GM23248 (cell line): ENCODE results near the gene RFC4. TPM values are rescaled to one million over a fixed set of nuclear protein-coding genes. Genes with fewer than 3 reads are reported as not detected.

Experiments
- DNase-seq: peaks from one replicate; pipeline ENCODE4 v3.0.0-alpha.2; 2015
- H2AFZ ChIP-seq: fragments of 200-600 bp; sonication (generic); 2 replicates; pipeline ENCODE4 v1.6.1; 2016; ENCODE audit warnings: antibody characterized with exemption
- H3F3A ChIP-seq: fragments of 200-600 bp; sonication (generic); 2 replicates; pipeline ENCODE4 v1.6.1; 2016; ENCODE audit warnings: mild to moderate bottlenecking, antibody characterized with exemption, mixed run types; ENCODE audit not compliant: insufficient read depth
- H3K27ac ChIP-seq: fragments of 200-600 bp; sonication (generic); 2 replicates; pipeline ENCODE4 v1.5.1; 2016; ENCODE audit warnings: mild to moderate bottlenecking
- H3K27me3 ChIP-seq: fragments of 200-600 bp; sonication (generic); replicated peaks from 2 replicates; pipeline ENCODE4 v1.6.1; 2016; ENCODE audit warnings: mild to moderate bottlenecking; ENCODE audit not compliant: insufficient read depth
- H3K36me3 ChIP-seq: fragments of 200-600 bp; sonication (generic); 2 replicates; pipeline ENCODE4 v1.6.1; 2016; ENCODE audit warnings: low read depth, mild to moderate bottlenecking
- H3K4me1 ChIP-seq: fragments of 200-600 bp; sonication (generic); 2 replicates; pipeline ENCODE4 v1.6.1; 2016; ENCODE audit warnings: mild to moderate bottlenecking; ENCODE audit not compliant: insufficient read depth
- H3K4me2 ChIP-seq: fragments of 200-600 bp; sonication (generic); one replicate; pipeline ENCODE4 v1.6.1; 2016; ENCODE audit warnings: mild to moderate bottlenecking; ENCODE audit not compliant: unreplicated experiment
- H3K4me3 ChIP-seq: fragments of 200-600 bp; sonication (generic); 2 replicates; pipeline ENCODE4 v1.5.1; 2016; ENCODE audit warnings: mild to moderate bottlenecking
- H3K79me2 ChIP-seq: fragments of 200-600 bp; sonication (generic); 2 replicates; pipeline ENCODE4 v1.6.1; 2016; ENCODE audit warnings: mild to moderate bottlenecking; ENCODE audit not compliant: insufficient read depth
- H3K9ac ChIP-seq: fragments of 200-600 bp; sonication (generic); 2 replicates; pipeline ENCODE4 v1.6.1; 2016; ENCODE audit warnings: mild to moderate bottlenecking
- H3K9me2 ChIP-seq: fragments of 200-600 bp; sonication (generic); 2 replicates; pipeline ENCODE4 v1.6.1; 2016; ENCODE audit warnings: mixed run types, mild to moderate bottlenecking, moderate library complexity; ENCODE audit not compliant: insufficient read depth
- H3K9me3 ChIP-seq: fragments of 200-600 bp; sonication (generic); one replicate; pipeline ENCODE4 v1.6.1; 2017; ENCODE audit warnings: low read depth
- H4K20me1 ChIP-seq: fragments of 200-600 bp; sonication (generic); 2 replicates; pipeline ENCODE4 v1.6.0; 2016; ENCODE audit not compliant: insufficient read depth
- EZH2 ChIP-seq: fragments of 200-600 bp; sonication (generic); IDR thresholded peaks from 2 replicates; pipeline ENCODE4 v1.6.1; 2018; ENCODE audit warnings: antibody characterized with exemption, mild to moderate bottlenecking; ENCODE audit not compliant: insufficient read depth, poor library complexity, severe bottlenecking
- EZH2phosphoT487 ChIP-seq: fragments of 200-600 bp; sonication (generic); IDR thresholded peaks from 2 replicates; pipeline ENCODE4 v1.6.1; 2018; ENCODE audit warnings: antibody characterized with exemption, moderate library complexity, mild to moderate bottlenecking, low read depth; ENCODE audit not compliant: insufficient read depth
- WGBS, 2 experiments: methylation state at CpG; one replicate each; pipeline ENCODE4 v1.1.6; 2015 to 2017; ENCODE audit warnings: low lambda C conversion rate in 2 of 2, low coverage in 1 of 2; ENCODE audit errors: missing lambda C conversion rate in 2 of 2; 5-methylcytosine and 5-hydroxymethylcytosine counted together
- in situ Hi-C: fragments of 300-500 bp; cut with MboI; formaldehyde crosslinking; loops from 2 replicates; pipeline ENCODE4 v1.15.0; 2020
- polyA plus RNA-seq: library from polyadenylated mRNA; unstranded; fragments of >200 nt; fragmentation: Nextera tagmentation; extraction: Ambion mirVana; gene quantifications from 2 replicates; pipeline ENCODE4 v1.2.1, GENCODE V29; 2016
- total RNA-seq: library from RNA; depleted of rRNA; stranded (reverse); fragments of >200 nt; shearing (Covaris generic); gene quantifications from 2 replicates; pipeline ENCODE4 v1.2.3, GENCODE V29; 2014

The RFC4 gene
- total and polyA plus RNA-seq, 2 experiments from 2014 or later = 16.2 to 22.8 TPM

DNA sequence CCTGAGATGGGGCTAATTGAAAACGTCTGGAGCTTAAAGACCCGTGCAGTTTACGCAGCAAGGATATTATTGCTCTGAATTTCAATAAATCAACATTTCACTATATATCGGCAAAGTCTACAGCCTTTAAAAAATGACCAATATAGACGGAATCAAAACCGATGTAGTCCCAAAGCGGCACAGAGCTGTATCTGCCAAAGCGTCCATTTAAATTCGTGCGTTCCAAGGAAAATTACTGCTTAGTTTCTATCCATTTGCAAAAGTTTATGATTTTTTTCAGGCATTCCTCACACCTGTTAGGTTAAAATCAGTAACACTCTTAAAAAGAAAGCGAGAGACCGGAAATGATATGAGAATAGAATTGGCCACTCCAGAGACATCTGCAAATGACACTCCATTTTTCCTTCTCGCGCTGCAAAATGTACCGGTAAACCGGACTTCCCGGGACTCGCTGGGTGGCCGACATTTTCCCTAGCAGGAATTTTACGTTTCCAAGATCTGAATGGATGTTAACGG is 23.7 kb downstream of the RFC4 start:
- Histone ChIP-seq H3K79me2 (peaks cover 54% of the 10 kb centered on the region), H3K9me2 (no peaks in the 10 kb centered on the region), H3K27ac (peak overlapping the region; percentile 87), H4K20me1 (peaks cover 36% of the 10 kb centered on the region), H3K4me1 (peaks cover 22% of the 10 kb centered on the region), H3K4me2 (peak overlapping the region; percentile 99), H3K9ac (peak overlapping the region; percentile 99), H3K27me3 (no peaks in the 10 kb centered on the region), H3F3A (peaks cover 42% of the 10 kb centered on the region), H2AFZ (peak overlapping the region; percentile 95), H3K4me3 (peak overlapping the region; percentile 97), H3K36me3 (peaks cover 35% of the 10 kb centered on the region), H3K9me3 (no peaks in the 10 kb centered on the region)
- no peak for TF ChIP-seq EZH2phosphoT487
- TF ChIP-seq EZH2 = no peak
- WGBS, 2 experiments = 1% methylated on average over 21 of the region's 21 CpGs
- no peak for DNase-seq
- in situ Hi-C loops = no loop called here

DNA sequence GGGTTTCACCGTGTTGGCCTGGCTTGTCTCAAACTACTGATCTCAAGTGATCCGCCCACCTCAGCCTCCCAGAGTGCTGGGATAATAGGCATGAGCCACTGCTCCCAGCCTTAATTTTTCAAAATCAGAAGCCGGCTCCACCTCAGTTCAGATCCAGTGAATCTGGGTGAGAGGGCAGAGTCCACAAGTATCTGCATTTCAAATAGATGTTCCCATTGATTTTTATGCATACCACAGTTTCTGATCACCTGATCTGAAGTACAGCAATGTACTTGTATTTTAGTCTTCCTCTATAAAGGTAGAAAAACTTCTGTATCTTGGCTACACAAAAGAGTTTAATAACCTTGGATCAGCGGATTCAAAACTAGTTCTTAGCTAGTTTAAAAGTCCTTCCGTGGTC is 27.1 kb downstream of the RFC4 start:
- no peaks in the 10 kb centered on the region for H3K27me3 ChIP-seq
- no peaks in the 10 kb centered on the region for H3K9me3 ChIP-seq
- TF ChIP-seq EZH2 = no peak
- TF ChIP-seq EZH2phosphoT487 = no peak
- H4K20me1 ChIP-seq = peaks cover 2% of the 10 kb centered on the region; the same call in 1 of the 2 replicates
- H3K9ac ChIP-seq = no peak overlapping the region
- peaks cover 20% of the 10 kb centered on the region for H3K79me2 ChIP-seq
- peaks cover under 1% of the 10 kb centered on the region; the same call in 1 of the 2 replicates for H3K36me3 ChIP-seq
- H3K9me2 ChIP-seq = no peaks in the 10 kb centered on the region
- no peak overlapping the region for H3K27ac ChIP-seq
- H3K4me2 ChIP-seq = no peak overlapping the region
- no peak for DNase-seq
- 71 to 80% methylated on average over 5 of the region's 5 CpGs for WGBS, 2 experiments
- no peak overlapping the region for H3K4me3 ChIP-seq
- H3F3A ChIP-seq = peaks cover 8% of the 10 kb centered on the region
- in situ Hi-C loops = no loop called here
- no peak overlapping the region for H2AFZ ChIP-seq
- H3K4me1 ChIP-seq = no peaks in the 10 kb centered on the region

DNA sequence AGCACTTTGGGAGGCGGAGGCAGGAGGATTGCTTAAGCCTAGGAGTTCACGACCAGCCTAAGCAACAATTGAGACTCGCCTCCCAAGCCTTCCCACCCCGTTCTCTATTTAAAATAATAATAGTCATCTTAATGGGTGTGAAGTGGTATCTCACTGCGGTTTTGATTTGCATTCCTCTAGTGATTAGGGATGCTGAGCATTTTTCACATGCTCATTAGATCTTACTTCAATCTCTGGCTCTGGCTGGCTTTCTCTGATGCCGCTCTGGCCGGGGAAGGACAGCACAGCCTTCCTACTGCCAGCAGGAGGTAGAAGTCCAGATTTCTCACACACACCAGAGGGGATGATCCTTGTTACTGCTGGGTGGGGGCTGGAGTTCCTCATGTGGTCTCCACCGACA is 30.3 kb downstream of the RFC4 start:
- in situ Hi-C loops = no loop called here
- peak; percentile 32 for DNase-seq
- Histone ChIP-seq H4K20me1 (no peaks in the 10 kb centered on the region), H3K4me2 (no peak overlapping the region), H3K36me3 (no peaks in the 10 kb centered on the region), H3K9me3 (no peaks in the 10 kb centered on the region), H2AFZ (peak overlapping the region; percentile 31; the same call in 1 of the 2 replicates), H3K79me2 (no peaks in the 10 kb centered on the region), H3K4me3 (no peak overlapping the region), H3K27me3 (no peaks in the 10 kb centered on the region), H3K9ac (no peak overlapping the region), H3K9me2 (no peaks in the 10 kb centered on the region), H3K27ac (no peak overlapping the region), H3K4me1 (no peaks in the 10 kb centered on the region), H3F3A (no peaks in the 10 kb centered on the region)
- WGBS, 2 experiments = 41 to 43% methylated on average over 8 of the region's 8 CpGs
- TF ChIP-seq EZH2phosphoT487 (no peak), EZH2 (no peak)

DNA sequence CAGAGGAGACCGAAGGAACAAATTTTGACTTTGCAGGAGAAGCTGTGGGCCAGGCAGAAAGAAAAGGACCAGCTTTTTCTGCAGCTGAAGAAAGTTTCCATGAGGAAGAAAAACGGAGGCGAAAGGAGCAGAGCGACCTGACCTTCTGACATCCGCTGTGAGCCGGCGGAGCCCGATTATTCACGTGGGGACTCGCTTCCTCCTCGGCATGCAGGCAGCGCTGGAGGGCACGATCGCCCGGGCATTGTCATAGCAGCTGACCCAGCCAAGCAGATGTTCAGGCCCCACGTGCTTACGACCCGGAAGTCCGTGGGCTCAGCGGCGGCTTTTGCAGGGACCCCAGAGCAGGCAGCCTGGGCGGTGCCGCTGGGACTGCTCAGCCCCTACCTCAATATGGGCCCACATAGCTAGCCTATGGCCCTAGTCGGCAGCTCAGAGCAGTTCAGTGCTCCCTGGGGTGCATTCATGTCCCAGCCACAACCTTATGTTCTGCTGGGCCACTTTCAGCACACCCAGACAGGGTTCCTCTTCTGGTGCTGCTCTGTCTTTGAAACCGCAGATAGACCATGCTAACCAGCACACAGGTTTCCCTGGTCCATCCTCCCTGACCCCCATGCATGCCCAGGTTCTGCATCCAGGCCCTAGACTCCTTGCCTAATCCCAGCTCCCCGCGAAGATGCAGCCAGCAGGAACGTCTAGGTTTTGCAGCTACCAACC is 33.4 kb downstream of the RFC4 start:
- H4K20me1 ChIP-seq = no peaks in the 10 kb centered on the region
- peak overlapping the region; percentile 98 for H3K4me2 ChIP-seq
- no peaks in the 10 kb centered on the region for H3K36me3 ChIP-seq
- in situ Hi-C loops = no loop called here
- TF ChIP-seq EZH2phosphoT487 = no peak
- no peak for TF ChIP-seq EZH2
- H3K79me2 ChIP-seq = no peaks in the 10 kb centered on the region
- H3K27ac ChIP-seq = no peak overlapping the region
- 19 to 20% methylated on average over 24 to 27 of the region's 28 CpGs for WGBS, 2 experiments
- peak overlapping the region; percentile 100 for H2AFZ ChIP-seq
- H3K9me3 ChIP-seq = no peaks in the 10 kb centered on the region
- H3K27me3 ChIP-seq = no peaks in the 10 kb centered on the region
- no peaks in the 10 kb centered on the region for H3F3A ChIP-seq
- H3K9me2 ChIP-seq = no peaks in the 10 kb centered on the region
- H3K4me1 ChIP-seq = no peaks in the 10 kb centered on the region
- peak overlapping the region; percentile 70 for H3K9ac ChIP-seq
- DNase-seq = peak; percentile 82
- peak overlapping the region; percentile 74 for H3K4me3 ChIP-seq
